Measurements from ENCODE around the gene MTHFS.
"Not testable (repeated sequence)": the region's sequence is repeated elsewhere in the genome, so short reads cannot be mapped to it uniquely, and the experiment has no call there.

MTHFS gene

GRCh38 chr15:79923079-79923514 lies 26.3 kb upstream of the MTHFS start:
- peak overlapping the region; percentile 90 for H3K4me3 ChIP-seq (replicated peaks; ENCODE audit: low read depth, low read length)
- TF ChIP-seq CTCF (IDR thresholded peaks at IDR 0.05; ENCODE audit: low read depth, low read length, missing control alignments) = no peak
- no peak for DNase-seq (ENCODE audit: extremely low read depth, low read depth)

GRCh38 chr15:79922512-79923078 lies 25.8 kb upstream of the MTHFS start:
- TF ChIP-seq CTCF (IDR thresholded peaks at IDR 0.05; ENCODE audit: low read depth, low read length, missing control alignments) = no peak
- H3K4me3 ChIP-seq (replicated peaks; ENCODE audit: low read depth, low read length) = peak overlapping the region; percentile 90
- DNase-seq (ENCODE audit: extremely low read depth, low read depth) = no peak

GRCh38 chr15:79919749-79920511 lies 23.1 kb upstream of the MTHFS start:
- H3K4me3 ChIP-seq (replicated peaks; ENCODE audit: low read depth, low read length) = no peak overlapping the region
- DNase-seq (ENCODE audit: extremely low read depth, low read depth) = no peak
- TF ChIP-seq CTCF (IDR thresholded peaks at IDR 0.05; ENCODE audit: low read depth, low read length, missing control alignments) = no peak

GRCh38 chr15:79919090-79919748 lies 22.4 kb upstream of the MTHFS start:
- no peak overlapping the region for H3K4me3 ChIP-seq (replicated peaks; ENCODE audit: low read depth, low read length)
- DNase-seq (ENCODE audit: extremely low read depth, low read depth) = no peak
- TF ChIP-seq CTCF (IDR thresholded peaks at IDR 0.05; ENCODE audit: low read depth, low read length, missing control alignments) = no peak

- H3K4me3 ChIP-seq (replicated peaks; ENCODE audit: low read depth, low read length) = no peak overlapping the region
- no peak for DNase-seq (ENCODE audit: extremely low read depth, low read depth)
- no peak for TF ChIP-seq CTCF (IDR thresholded peaks at IDR 0.05; ENCODE audit: low read depth, low read length, missing control alignments)
Measured at GRCh38 chr15:79918278-79918677, 21.5 kb upstream of the MTHFS start.

- TF ChIP-seq CTCF (IDR thresholded peaks at IDR 0.05; ENCODE audit: low read depth, low read length, missing control alignments) = no peak
- H3K4me3 ChIP-seq (replicated peaks; ENCODE audit: low read depth, low read length) = no peak overlapping the region
- DNase-seq (ENCODE audit: extremely low read depth, low read depth) = no peak
Measured at GRCh38 chr15:79916502-79917132, 19.8 kb upstream of the MTHFS start.

GRCh38 chr15:79915776-79916501 lies 19.1 kb upstream of the MTHFS start:
- H3K4me3 ChIP-seq (replicated peaks; ENCODE audit: low read depth, low read length); DNase-seq (ENCODE audit: extremely low read depth, low read depth): not testable (repeated sequence)

Measured in HFF-Myc (cell line).